ENCODE results near the gene CAMTA1. TPM values are rescaled to one million over a fixed set of nuclear protein-coding genes. Genes with fewer than 3 reads are reported as not detected.

Gene CAMTA1
- total and polyA plus RNA-seq, 9 of the 15 experiments (the other 6 are each of a cell fraction or from before 2014, with no cell fraction given), result 43.9 to 161 (median 65.9) TPM

DNA sequence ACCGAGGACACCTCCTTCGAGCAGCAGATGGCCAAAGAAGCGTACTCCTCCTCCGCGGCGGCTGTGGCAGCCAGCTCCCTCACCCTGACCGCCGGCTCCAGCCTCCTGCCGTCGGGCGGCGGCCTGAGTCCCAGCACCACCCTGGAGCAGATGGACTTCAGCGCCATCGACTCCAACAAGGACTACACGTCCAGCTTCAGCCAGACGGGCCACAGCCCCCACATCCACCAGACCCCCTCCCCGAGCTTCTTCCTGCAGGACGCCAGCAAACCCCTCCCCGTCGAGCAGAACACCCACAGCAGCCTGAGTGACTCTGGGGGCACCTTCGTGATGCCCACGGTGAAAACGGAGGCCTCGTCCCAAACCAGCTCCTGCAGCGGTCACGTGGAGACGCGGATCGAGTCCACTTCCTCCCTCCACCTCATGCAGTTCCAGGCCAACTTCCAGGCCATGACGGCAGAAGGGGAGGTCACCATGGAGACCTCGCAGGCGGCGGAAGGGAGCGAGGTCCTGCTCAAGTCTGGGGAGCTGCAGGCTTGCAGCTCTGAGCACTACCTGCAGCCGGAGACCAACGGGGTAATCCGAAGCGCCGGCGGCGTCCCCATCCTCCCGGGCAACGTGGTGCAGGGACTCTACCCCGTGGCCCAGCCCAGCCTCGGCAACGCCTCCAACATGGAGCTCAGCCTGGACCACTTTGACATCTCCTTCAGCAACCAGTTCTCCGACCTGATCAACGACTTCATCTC is 879.1 kb downstream of the CAMTA1 start:
- peaks cover 32% of the 10 kb centered on the region for H4K20me1 ChIP-seq (replicated peaks; ENCODE audit: control insufficient read depth, insufficient read depth, low read length)
- BruUV-seq (replicated peaks), result no TSS peak
- WGBS (ENCODE audit: insufficient coverage, low coverage, missing lambda C conversion rate), result 6% methylated on average over 48 of the region's 48 CpGs
- no peak overlapping the region for H3K4me3 ChIP-seq
- DNase-seq (ENCODE audit: extremely low read depth in 1 of 4, low spot score in 3 of 4) (no peak), ATAC-seq (no peak), FAIRE-seq (no peak)
- no peaks in the 10 kb centered on the region for H3K36me3 ChIP-seq (ENCODE audit: control insufficient read depth, insufficient read depth, low read length)
- peak; percentile 45; the same call in 1 of the 2 replicates for TF ChIP-seq SPI1 (IDR thresholded peaks at IDR 0.05; ENCODE audit: borderline replicate concordance, low read depth, low read length)
- TF ChIP-seq RUNX1 (IDR thresholded peaks at IDR 0.05; ENCODE audit: low read depth), result no peak
- TF ChIP-seq, protein P1, sequence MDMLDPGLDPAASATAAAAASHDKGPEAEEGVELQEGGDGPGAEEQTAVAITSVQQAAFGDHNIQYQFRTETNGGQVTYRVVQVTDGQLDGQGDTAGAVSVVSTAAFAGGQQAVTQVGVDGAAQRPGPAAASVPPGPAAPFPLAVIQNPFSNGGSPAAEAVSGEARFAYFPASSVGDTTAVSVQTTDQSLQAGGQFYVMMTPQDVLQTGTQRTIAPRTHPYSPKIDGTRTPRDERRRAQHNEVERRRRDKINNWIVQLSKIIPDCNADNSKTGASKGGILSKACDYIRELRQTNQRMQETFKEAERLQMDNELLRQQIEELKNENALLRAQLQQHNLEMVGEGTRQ (CRISPR knock-in tag; IDR thresholded peaks at IDR 0.05), result peak; percentile 59
- no peak for TF ChIP-seq SIX5 (IDR thresholded peaks at IDR 0.05; ENCODE audit: borderline replicate concordance in 1 of 2, insufficient read depth in 1 of 2, low read depth in 1 of 2, low read length in 2 of 2)
- 0 out of 2 replicates have a peak, but pooled peaks have one; percentile 27 for TF ChIP-seq L3MBTL2 (IDR thresholded peaks at IDR 0.05)
- peak; percentile 65 for TF ChIP-seq USF1 (CRISPR knock-in tag; IDR thresholded peaks at IDR 0.05)
- intact Hi-C loops (cut with micrococcal nuclease) (no loop called here), in situ Hi-C loops (cut with MboI) (loop anchor here (10.0 to 25.0 kb wide), 2 partner anchors 350 to 648 kb away; partner anchors contain the start of gene SLC45A1)
- no peaks in the 10 kb centered on the region for H3K9me3 ChIP-seq (replicated peaks; ENCODE audit: control insufficient read depth, insufficient read depth, low read depth, low read length)
- H3K27me3 ChIP-seq (ENCODE audit: control insufficient read depth in 2 of 2, insufficient read depth in 2 of 2, low read length in 2 of 2), result peaks cover 37 to 66% of the 10 kb centered on the region in 2 experiments; a peak in 4 of 5 replicates
- H3K9ac ChIP-seq (ENCODE audit: insufficient read depth in 1 of 2, low read depth in 2 of 2, low read length in 2 of 2), result peak overlapping the region in 1 of 2 experiments; percentile 26; a peak in 1 of 4 replicates
- peaks cover 0 to 26% of the 10 kb centered on the region in 2 experiments; a peak in 2 of 5 replicates for H3K4me1 ChIP-seq (replicated peaks in 1 of 2; ENCODE audit: control insufficient read depth in 2 of 2, insufficient read depth in 2 of 2, low read length in 2 of 2)
- H3K27ac ChIP-seq (ENCODE audit: extremely low read depth, low read depth, low read length), result no peak overlapping the region
- H3K9me1 ChIP-seq (ENCODE audit: control insufficient read depth, insufficient read depth, low read length), result no peaks in the 10 kb centered on the region
- CTCF ChIA-PET (ENCODE audit: low intra/inter-chr PET ratio), result no interaction called here
- POLR2A ChIA-PET, result interaction anchor here (0.5 to 1.1 kb wide), 3 partner anchors 89 to 1194 kb away, joined by 3 to 6 read pairs (median 4); no protein-coding TSS in a partner anchor
- H3K4me2 ChIP-seq (ENCODE audit: insufficient read depth, low read length), result no peak overlapping the region
- H3K79me2 ChIP-seq (ENCODE audit: control insufficient read depth, insufficient read depth, low read length), result no peaks in the 10 kb centered on the region
- H2AFZ ChIP-seq (ENCODE audit: low read depth, low read length), result no peak overlapping the region
